ENCODE results near the gene SCD. TPM values are rescaled to one million over a fixed set of nuclear protein-coding genes. Genes with fewer than 3 reads are reported as not detected.

The SCD gene
- total and polyA plus RNA-seq, 2 donors (not counting 1 experiment from before 2014, with no cell fraction given), result 0.89 to 5.1 TPM

DNA sequence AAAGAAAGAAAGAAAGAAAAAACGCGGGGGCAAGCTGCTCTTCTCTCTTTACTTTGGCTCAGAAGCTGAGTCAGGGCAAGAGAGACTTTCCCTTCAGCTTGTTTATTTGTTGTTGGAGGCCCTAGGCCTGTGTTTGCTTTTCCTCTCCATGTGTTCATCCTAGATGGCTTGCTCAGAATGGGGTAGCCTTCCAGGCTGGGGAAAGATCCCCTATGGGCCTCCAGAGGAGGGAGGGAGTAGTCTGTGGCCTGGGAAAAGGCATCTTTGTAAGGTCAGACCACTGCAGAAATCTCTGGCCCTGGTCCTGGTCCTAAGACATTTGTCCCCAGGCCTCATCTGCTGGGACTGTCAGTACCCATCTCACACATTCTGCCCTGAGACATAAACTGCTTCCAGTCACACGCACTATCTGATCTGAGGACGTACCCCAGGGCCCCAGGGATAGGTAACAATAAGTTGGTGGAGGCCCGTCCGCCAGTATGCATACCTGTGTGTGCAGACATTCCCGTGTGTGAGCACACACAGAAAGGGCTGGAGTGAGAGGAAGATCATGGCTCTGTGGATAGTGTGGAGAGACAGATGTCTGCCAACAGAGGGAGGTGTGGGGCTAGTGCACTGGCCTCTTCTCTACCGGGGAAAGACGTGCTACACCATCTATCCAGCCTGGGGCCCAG, 4.9 kb upstream of the SCD start:
- ChIA-PET CTCF (interaction anchor here (1.1 to 12.4 kb wide), 3 partner anchors 22 to 177 kb away, joined by 3 to 218 read pairs (median 29); partner anchors contain the start of gene SEC31B), POLR2A (no interaction called here)
- Histone ChIP-seq H3K4me2 (replicated peaks; ENCODE audit: low read depth, low read length, poor library complexity, severe bottlenecking) (no peak overlapping the region), H2AFZ (ENCODE audit: insufficient read depth, low read depth, low read length, poor library complexity, severe bottlenecking) (no peak overlapping the region), H3K4me1 (ENCODE audit: control insufficient read depth in 2 of 2, insufficient read depth in 2 of 2, low read length in 2 of 2) (peaks cover 26 to 34% of the 10 kb centered on the region in 2 donors), H3K4me3 (ENCODE audit: control extremely low read depth in 1 of 5, extremely low read depth in 1 of 5, insufficient read depth in 1 of 5, low read depth in 2 of 5, low read length in 4 of 5) (no peak overlapping the region), H3K27me3 (replicated peaks in 1 of 4; ENCODE audit: control extremely low read depth in 1 of 4, control insufficient read depth in 3 of 4, insufficient read depth in 4 of 4, low read length in 3 of 4) (peaks cover 0 to 8% (median 0%) of the 10 kb centered on the region in 4 experiments), H3K79me2 (ENCODE audit: control insufficient read depth, insufficient read depth, low read length) (no peaks in the 10 kb centered on the region), H4K20me1 (ENCODE audit: control insufficient read depth, insufficient read depth, low read length, poor library complexity, severe bottlenecking) (no peaks in the 10 kb centered on the region), H3K9ac (ENCODE audit: low read length) (no peak overlapping the region), H3K9me3 (ENCODE audit: control extremely low read depth in 1 of 3, control insufficient read depth in 2 of 3, insufficient read depth in 1 of 3, low read length in 2 of 3) (no peaks in the 10 kb centered on the region), H3K27ac (ENCODE audit: low read length in 2 of 2) (no peak overlapping the region), H3K36me3 (replicated peaks in 1 of 2; ENCODE audit: control extremely low read depth in 1 of 2, control insufficient read depth in 1 of 2, extremely low read depth in 1 of 2, insufficient read depth in 2 of 2, low read length in 1 of 2) (no peaks in the 10 kb centered on the region)
- no peaks in the 10 kb centered on the region for H3K27me3 Mint-ChIP-seq
- H3K4me3 Mint-ChIP-seq, result no peak overlapping the region
- H3K4me1 Mint-ChIP-seq, result peaks cover 37% of the 10 kb centered on the region
- H3K9me3 Mint-ChIP-seq (ENCODE audit: insufficient read depth), result no peaks in the 10 kb centered on the region
- peak; percentile 45 for DNase-seq
- WGBS (ENCODE audit: insufficient coverage), result 70% methylated on average over 8 of the region's 9 CpGs
- no peak overlapping the region for H3K27ac Mint-ChIP-seq
- TF ChIP-seq EZH2 (IDR thresholded peaks at IDR 0.05; ENCODE audit: borderline replicate concordance, insufficient read depth, low read depth, low read length, poor library complexity, severe bottlenecking), result no peak
- TF ChIP-seq, protein P1, sequence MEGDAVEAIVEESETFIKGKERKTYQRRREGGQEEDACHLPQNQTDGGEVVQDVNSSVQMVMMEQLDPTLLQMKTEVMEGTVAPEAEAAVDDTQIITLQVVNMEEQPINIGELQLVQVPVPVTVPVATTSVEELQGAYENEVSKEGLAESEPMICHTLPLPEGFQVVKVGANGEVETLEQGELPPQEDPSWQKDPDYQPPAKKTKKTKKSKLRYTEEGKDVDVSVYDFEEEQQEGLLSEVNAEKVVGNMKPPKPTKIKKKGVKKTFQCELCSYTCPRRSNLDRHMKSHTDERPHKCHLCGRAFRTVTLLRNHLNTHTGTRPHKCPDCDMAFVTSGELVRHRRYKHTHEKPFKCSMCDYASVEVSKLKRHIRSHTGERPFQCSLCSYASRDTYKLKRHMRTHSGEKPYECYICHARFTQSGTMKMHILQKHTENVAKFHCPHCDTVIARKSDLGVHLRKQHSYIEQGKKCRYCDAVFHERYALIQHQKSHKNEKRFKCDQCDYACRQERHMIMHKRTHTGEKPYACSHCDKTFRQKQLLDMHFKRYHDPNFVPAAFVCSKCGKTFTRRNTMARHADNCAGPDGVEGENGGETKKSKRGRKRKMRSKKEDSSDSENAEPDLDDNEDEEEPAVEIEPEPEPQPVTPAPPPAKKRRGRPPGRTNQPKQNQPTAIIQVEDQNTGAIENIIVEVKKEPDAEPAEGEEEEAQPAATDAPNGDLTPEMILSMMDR (IDR thresholded peaks at IDR 0.05), result peak; percentile 34
- intact Hi-C loops (cut with micrococcal nuclease), result no loop called here
- no peak for ATAC-seq (ENCODE audit: low read depth)

DNA sequence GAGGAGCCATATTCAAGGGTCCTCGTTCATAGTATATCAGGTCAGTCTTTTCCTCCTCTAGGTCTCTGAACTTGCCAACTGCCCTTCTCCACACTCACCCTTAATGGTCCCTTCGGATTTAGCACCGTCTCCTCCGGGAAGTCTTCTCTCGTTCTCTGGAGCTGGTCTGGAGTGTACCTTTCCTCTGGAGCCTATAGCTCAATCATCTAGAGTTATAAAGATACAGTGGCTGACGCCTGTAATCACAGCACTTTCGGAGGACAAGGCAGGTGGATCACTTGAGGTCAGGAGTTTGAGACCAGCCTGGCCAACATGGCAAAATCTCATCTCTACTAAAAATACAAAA, 4.4 kb upstream of the SCD start:
- TF ChIP-seq EZH2 (IDR thresholded peaks at IDR 0.05; ENCODE audit: borderline replicate concordance, insufficient read depth, low read depth, low read length, poor library complexity, severe bottlenecking), result no peak
- TF ChIP-seq, protein P1 (IDR thresholded peaks at IDR 0.05), result no peak
- intact Hi-C loops (cut with micrococcal nuclease), result no loop called here
- Histone ChIP-seq H2AFZ (ENCODE audit: insufficient read depth, low read depth, low read length, poor library complexity, severe bottlenecking) (no peak overlapping the region), H3K4me1 (ENCODE audit: control insufficient read depth in 2 of 2, insufficient read depth in 2 of 2, low read length in 2 of 2) (peaks cover 29 to 38% of the 10 kb centered on the region in 2 donors), H3K9ac (ENCODE audit: low read length) (no peak overlapping the region), H3K79me2 (ENCODE audit: control insufficient read depth, insufficient read depth, low read length) (no peaks in the 10 kb centered on the region), H3K9me3 (ENCODE audit: control extremely low read depth in 1 of 3, control insufficient read depth in 2 of 3, insufficient read depth in 1 of 3, low read length in 2 of 3) (no peaks in the 10 kb centered on the region), H3K36me3 (replicated peaks in 1 of 2; ENCODE audit: control extremely low read depth in 1 of 2, control insufficient read depth in 1 of 2, extremely low read depth in 1 of 2, insufficient read depth in 2 of 2, low read length in 1 of 2) (no peaks in the 10 kb centered on the region), H3K27me3 (replicated peaks in 1 of 4; ENCODE audit: control extremely low read depth in 1 of 4, control insufficient read depth in 3 of 4, insufficient read depth in 4 of 4, low read length in 3 of 4) (peaks cover 0 to 8% (median 0%) of the 10 kb centered on the region in 4 experiments), H3K4me2 (replicated peaks; ENCODE audit: low read depth, low read length, poor library complexity, severe bottlenecking) (no peak overlapping the region), H3K27ac (ENCODE audit: low read length in 2 of 2) (no peak overlapping the region), H4K20me1 (ENCODE audit: control insufficient read depth, insufficient read depth, low read length, poor library complexity, severe bottlenecking) (no peaks in the 10 kb centered on the region), H3K4me3 (ENCODE audit: control extremely low read depth in 1 of 5, extremely low read depth in 1 of 5, insufficient read depth in 1 of 5, low read depth in 2 of 5, low read length in 4 of 5) (no peak overlapping the region)
- POLR2A ChIA-PET, result no interaction called here
- ATAC-seq (ENCODE audit: low read depth) (no peak), DNase-seq (no peak)
- no peaks in the 10 kb centered on the region for H3K9me3 Mint-ChIP-seq (ENCODE audit: insufficient read depth)
- H3K4me1 Mint-ChIP-seq, result peaks cover 39% of the 10 kb centered on the region
- 50% methylated on average over 1 of the region's 7 CpGs for WGBS (ENCODE audit: insufficient coverage)
- no peaks in the 10 kb centered on the region for H3K27me3 Mint-ChIP-seq
- H3K27ac Mint-ChIP-seq, result no peak overlapping the region
- no peak overlapping the region for H3K4me3 Mint-ChIP-seq
- CTCF ChIA-PET, result interaction anchor here (1.4 to 12.4 kb wide), 2 partner anchors 89 to 176 kb away, joined by 4 to 218 read pairs; no protein-coding TSS in a partner anchor

Data from B cell (primary cell).